HG02884 (cell line): ENCODE data around the gene MORC2.
A peak's percentile ranks its signal among the peaks of the same experiment; 100 is the strongest.

Experiments
- ATAC-seq: cut with Tn5 transposase; IDR thresholded peaks from one replicate; pipeline ENCODE4 v1.9.1; 2021; ENCODE audit warnings: mild to moderate bottlenecking, moderate library complexity; ENCODE audit not compliant: unreplicated experiment

Gene MORC2

GRCh38 chr22:30968015-30968923 is at the start of gene MORC2:
Gene MORC2, minus strand, starts transcription at chr22:30968774. Its CDS starts 885 bp downstream, at chr22:30967889.
- peak; percentile 26 for ATAC-seq

- no peak for ATAC-seq
Observed at GRCh38 chr22:31005535-31005934, 37.0 kb upstream of the MORC2 start.

DNA sequence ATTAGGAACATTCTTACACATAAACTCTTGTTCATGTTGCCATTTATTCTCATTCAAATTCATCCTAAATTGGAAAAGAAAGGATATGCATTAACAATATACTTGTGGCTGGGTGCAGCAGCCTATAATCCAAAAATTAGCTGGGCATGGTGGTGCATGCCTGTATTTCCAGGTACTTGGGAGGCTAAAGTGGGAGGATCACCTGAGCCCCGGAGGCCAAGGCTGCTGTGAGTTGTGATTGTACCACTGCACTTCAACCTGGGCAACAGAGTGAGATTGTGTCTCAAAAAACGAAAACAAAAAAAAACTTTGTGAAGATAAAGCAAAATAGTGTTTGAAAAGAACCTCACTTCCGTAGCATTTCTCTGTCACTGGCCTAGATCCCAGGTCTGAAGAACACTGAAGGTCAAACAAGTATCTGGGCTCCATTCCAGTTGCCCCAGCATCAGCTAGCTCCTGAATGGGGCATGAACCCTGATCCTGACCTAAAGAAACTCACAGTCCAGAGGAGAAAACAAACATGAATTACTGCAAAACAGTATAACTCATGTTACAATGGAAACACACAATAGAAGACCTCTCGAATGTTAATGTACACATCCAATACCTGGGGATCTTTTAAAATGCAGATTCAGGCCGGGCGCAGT is 32.7 kb upstream of the MORC2 start:
- no peak for ATAC-seq

- no peak for ATAC-seq
Observed at GRCh38 chr22:30998329-30998728, 29.8 kb upstream of the MORC2 start.

- no peak for ATAC-seq
Observed at GRCh38 chr22:30996462-30996861, 27.9 kb upstream of the MORC2 start.

DNA sequence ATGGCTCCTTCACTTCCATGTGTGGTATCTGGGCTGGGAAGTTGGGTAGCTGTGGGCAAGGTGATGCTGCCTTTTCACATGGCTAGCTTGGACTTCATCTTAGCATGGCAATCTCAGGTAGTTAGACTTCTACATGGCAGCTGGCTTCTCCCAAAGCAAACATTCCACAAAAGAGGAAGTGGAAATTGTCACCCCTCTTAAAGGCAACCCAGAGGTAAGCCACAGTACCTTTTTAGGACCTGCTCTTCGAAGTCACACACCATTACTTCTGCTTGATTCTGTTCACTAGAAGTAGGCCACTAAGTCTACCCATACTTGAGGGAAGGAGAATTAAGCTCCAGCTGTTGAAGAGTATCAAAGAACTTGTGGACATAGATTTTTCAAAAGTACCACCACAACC is 26.4 kb upstream of the MORC2 start:
- ATAC-seq, result no peak

DNA sequence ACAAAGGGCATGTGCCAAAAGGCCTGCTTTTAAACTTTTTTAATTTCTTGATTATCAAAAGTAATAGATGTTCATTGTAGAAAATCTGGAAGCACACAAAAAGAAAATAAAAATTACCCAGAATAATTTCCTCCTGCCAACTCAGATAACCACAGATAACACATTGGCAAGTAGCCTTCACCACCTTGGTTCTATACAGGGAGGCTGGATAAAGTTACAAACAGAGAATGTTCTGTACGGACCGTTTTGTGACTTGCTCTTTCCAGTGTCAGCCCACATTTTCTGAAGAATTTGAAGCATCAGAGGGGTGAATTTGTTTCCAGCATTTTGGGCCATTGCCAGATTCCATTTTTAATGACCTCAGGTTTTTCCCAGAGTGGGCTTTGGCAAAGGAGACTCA is 24.0 kb upstream of the MORC2 start:
- ATAC-seq, result no peak

DNA sequence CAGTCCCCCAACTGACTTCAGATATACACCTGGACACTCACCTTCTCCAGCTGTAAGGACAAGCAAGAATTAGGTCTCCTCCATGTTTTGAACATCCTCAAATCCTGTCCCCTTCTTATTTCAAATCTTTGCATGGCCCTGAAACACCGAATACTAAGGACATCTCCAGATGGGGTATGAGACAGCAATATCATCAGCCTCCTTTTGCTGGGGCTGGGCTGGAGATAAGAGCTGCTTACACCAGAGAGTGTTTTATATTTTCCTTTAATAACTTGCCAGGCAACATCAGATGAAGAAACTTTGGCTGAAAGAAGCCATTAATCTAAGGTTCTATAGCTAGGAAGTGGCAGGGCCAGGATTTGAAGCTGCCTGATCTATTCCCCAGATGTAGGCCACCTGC is 22.1 kb upstream of the MORC2 start:
- no peak for ATAC-seq

- ATAC-seq, result no peak
Observed at GRCh38 chr22:30989474-30989873, 20.9 kb upstream of the MORC2 start.

- ATAC-seq, result no peak
Observed at GRCh38 chr22:30985561-30986208, 17.1 kb upstream of the MORC2 start.

GRCh38 chr22:30984317-30984716 is 15.7 kb upstream of the MORC2 start:
- ATAC-seq, result no peak

DNA sequence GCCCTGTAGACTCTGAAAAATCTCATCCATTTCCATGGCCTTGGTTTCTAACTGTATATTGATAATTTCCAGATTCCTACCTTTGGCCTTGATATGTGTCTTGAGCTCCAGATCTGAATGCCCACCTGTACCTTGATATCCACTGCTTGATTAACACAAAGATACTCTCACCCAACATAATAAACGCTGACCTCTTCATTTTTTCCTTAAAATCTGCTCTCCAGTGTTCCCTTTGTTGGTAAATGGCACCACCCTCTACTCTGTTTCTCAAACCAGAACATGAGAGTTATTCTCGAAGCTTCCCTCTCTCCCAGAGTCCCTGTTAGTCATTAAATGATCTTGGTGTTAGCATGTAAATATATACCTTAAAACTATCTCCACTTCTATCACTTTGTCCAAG is 13.9 kb upstream of the MORC2 start:
- ATAC-seq, result no peak

GRCh38 chr22:30979932-30980331 is 11.4 kb upstream of the MORC2 start:
- ATAC-seq, result no peak

DNA sequence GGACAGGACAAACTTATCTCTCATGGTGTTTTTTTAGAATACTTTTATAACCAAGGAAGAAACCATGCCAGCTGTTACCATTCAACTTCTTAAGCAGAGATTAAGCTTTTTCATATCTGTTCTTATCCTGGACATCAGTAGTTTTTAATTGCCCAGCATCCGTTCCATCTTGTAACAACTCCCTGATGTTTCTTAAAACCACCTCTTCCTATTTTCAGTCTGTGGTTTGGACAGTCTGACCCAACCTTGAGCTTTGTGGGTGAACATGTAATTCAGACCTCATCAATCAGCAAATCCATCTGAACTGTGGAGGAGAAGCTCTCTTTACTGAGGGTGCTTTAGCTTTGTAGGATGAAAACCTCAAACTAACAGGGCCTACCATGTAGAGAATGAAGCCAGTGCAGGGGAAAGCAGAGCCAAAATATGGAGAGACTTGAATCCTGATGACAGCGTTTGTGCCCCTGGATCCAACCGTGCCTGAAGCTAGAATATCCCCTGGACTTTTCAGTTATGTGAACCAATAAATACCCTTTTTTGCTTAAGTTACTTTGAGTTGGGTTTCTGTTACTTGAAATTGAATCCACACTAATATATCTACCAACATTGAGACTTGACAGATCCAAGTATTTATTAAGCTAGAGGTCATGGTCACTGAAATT is 9.9 kb upstream of the MORC2 start:
- no peak for ATAC-seq

- no peak for ATAC-seq
Observed at GRCh38 chr22:30970356-30970746, 1.8 kb upstream of the MORC2 start.

GRCh38 chr22:30969532-30970355 is 1.2 kb upstream of the MORC2 start:
- ATAC-seq, result peak; percentile 22

- peak; percentile 91 for ATAC-seq
Observed at GRCh38 chr22:30968924-30969531, 454 bp upstream of the MORC2 start, which contains the start of gene TUG1. Gene TUG1, plus strand, starts transcription at chr22:30969265.

DNA sequence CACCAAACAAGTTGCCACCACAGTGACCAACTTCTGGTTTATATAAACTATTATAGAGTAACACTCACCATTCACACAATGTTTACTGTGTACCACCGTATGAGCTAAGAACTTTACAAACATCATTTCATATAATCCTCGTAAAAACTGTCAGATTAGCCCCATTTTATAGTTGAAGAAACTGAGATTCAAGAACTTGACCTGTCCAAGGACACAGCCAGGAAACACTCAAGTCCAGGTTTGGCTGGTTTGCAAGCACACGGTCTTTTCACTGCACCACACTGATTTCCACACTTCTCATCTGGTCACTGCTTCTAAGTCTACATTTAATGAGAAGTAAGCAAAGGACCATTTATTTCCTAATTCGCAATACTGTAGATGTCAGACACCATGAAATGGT is 3.7 kb downstream of the MORC2 start:
- no peak for ATAC-seq

- no peak for ATAC-seq
Observed at GRCh38 chr22:30955153-30955552, 13.4 kb downstream of the MORC2 start.

DNA sequence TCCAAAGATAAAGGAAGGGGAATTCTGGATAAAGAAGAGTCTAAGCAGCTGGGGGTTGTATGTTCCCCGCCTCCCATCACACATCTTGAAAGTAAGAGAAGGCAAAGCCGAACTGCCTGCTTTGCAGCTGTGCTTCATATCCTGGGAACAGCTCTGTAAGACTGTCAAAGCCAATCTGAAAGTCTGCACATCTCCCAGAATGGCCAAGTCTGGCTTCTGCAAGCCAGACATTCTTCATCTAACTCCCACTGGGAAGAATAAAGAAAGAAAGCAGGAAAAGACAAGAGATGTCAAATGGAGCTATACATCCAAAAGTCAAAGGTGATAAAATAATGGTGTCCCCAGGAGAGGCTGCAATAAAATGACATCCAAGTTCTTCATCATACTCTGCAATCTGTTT is 15.4 kb downstream of the MORC2 start:
- no peak for ATAC-seq
